Natural killer cell (primary cell): ENCODE data around the gene CSTF1. TPM values are rescaled to one million over a fixed set of nuclear protein-coding genes. Genes with fewer than 3 reads are reported as not detected.

Experiments used
- ATAC-seq, 3 donors: fragments of 150-1000 bp in 2 of 3; fragments of 200-7000 bp in 1 of 3; cut with Tn5 transposase; 1 replicate in 1 of 3; 2 replicates in 2 of 3; pipeline ENCODE4 v1.10.0; 2021; ENCODE audit warnings: mild to moderate bottlenecking in 2 of 3, moderate library complexity in 2 of 3
- DNase-seq, 2 donors: peaks; one replicate each; pipeline versions ENCODE4 v3.0.0 to v3.0.0-alpha.2; 2013 to 2021; ENCODE audit warnings: mixed read lengths in 1 of 2
- H3K27ac ChIP-seq: one replicate; pipeline ENCODE4 v1.5.1; 2013; ENCODE audit warnings: mild to moderate bottlenecking, low read length
- H3K27me3 ChIP-seq: one replicate; pipeline ENCODE4 v1.6.1; 2013; ENCODE audit warnings: low read length; ENCODE audit not compliant: control insufficient read depth, insufficient read depth
- H3K36me3 ChIP-seq: one replicate; pipeline ENCODE4 v1.6.1; 2013; ENCODE audit warnings: low read length; ENCODE audit not compliant: control insufficient read depth, insufficient read depth
- H3K4me1 ChIP-seq: one replicate; pipeline ENCODE4 v1.6.1; 2013; ENCODE audit warnings: low read length; ENCODE audit not compliant: control insufficient read depth, insufficient read depth
- H3K4me3 ChIP-seq: one replicate; pipeline ENCODE4 v1.5.1; 2013; ENCODE audit warnings: low read length
- H3K9me3 ChIP-seq: one replicate; pipeline ENCODE4 v1.6.1; 2013; ENCODE audit warnings: low read length; ENCODE audit not compliant: control insufficient read depth, insufficient read depth
- H3K27ac Mint-ChIP-seq, 2 donors: one replicate each; pipeline ENCODE4 v1.8.0; 2022; ENCODE audit warnings: mild to moderate bottlenecking in 2 of 2, mixed read lengths in 2 of 2, moderate library complexity in 1 of 2
- H3K27me3 Mint-ChIP-seq, 2 donors: one replicate each; pipeline ENCODE4 v1.8.0; 2022; ENCODE audit warnings: low read depth in 2 of 2, mixed read lengths in 2 of 2
- H3K36me3 Mint-ChIP-seq: one replicate; pipeline ENCODE4 v1.8.0; 2022; ENCODE audit warnings: mixed read lengths
- H3K4me1 Mint-ChIP-seq, 2 donors: one replicate each; pipeline ENCODE4 v1.8.0; 2022; ENCODE audit warnings: mixed read lengths in 2 of 2
- H3K4me3 Mint-ChIP-seq: one replicate; pipeline ENCODE4 v1.8.0; 2022; ENCODE audit warnings: mild to moderate bottlenecking, moderate library complexity, mixed read lengths
- H3K9me3 Mint-ChIP-seq, 2 donors: one replicate each; pipeline ENCODE4 v1.8.0; 2022; ENCODE audit warnings: mixed read lengths in 2 of 2
- WGBS: methylation state at CpG from one replicate; pipeline ENCODE4 v1.1.7; 2013; ENCODE audit warnings: missing lambda C conversion rate; ENCODE audit not compliant: insufficient coverage; 5-methylcytosine and 5-hydroxymethylcytosine counted together
- intact Hi-C: fragments of 100-400 bp; cut with micrococcal nuclease; formaldehyde crosslinking; loops from one replicate; pipeline ENCODE4 v1.14.2; 2022
- total RNA-seq, 4 donors: library from RNA; stranded (reverse); fragments of 120-200 nt in 1 of 4; gene quantifications; one replicate each; pipeline versions ENCODE4 v1.2.3 to v1.2.4, GENCODE V29; 2013 to 2022
- TF ChIP-seq, protein P1 (sequence below): fragments of 200-600 bp; IDR thresholded peaks from one replicate; pipeline ENCODE4 v1.8.0; 2022; ENCODE audit warnings: antibody characterized with exemption

The CSTF1 gene
- total RNA-seq, 3 donors from 2014 or later (not counting 1 experiment from before 2014, with no cell fraction given): 15.8 to 24.3 (median 18.5) TPM

DNA sequence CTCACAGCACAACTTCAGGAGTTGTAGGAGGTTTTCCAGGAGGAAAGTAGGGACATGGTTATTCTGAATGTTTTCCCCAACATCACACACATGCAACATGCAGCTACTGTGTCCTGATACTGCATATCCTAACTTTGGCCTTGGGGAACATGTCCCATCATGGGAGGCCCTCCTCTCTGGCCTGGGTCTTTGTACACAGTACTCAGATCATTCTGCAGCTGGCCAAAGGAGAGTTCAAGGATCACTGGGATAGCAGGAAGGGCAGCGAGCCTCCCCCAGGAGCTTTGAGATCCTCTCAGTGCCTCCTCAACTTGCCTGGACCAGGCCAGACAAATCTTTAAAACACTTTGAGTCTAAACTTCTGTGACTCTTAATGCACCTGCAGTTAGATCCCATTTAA, 32.5 kb downstream of the CSTF1 start:
- Mint-ChIP-seq H3K9me3 (no peaks in the 10 kb centered on the region), H3K27ac (no peak overlapping the region), H3K4me3 (no peak overlapping the region), H3K27me3 (no peaks in the 10 kb centered on the region), H3K4me1 (peaks cover 43 to 54% of the 10 kb centered on the region in 2 donors), H3K36me3 (no peaks in the 10 kb centered on the region)
- H3K27me3 ChIP-seq: no peaks in the 10 kb centered on the region
- WGBS: 100% methylated on average over 1 of the region's 1 CpG
- H3K36me3 ChIP-seq: no peaks in the 10 kb centered on the region
- H3K27ac ChIP-seq: no peak overlapping the region
- intact Hi-C loops: no loop called here
- H3K4me1 ChIP-seq: peaks cover 31% of the 10 kb centered on the region
- H3K4me3 ChIP-seq: no peak overlapping the region
- DNase-seq (no peak), ATAC-seq (no peak)
- no peaks in the 10 kb centered on the region for H3K9me3 ChIP-seq
- TF ChIP-seq, protein P1, sequence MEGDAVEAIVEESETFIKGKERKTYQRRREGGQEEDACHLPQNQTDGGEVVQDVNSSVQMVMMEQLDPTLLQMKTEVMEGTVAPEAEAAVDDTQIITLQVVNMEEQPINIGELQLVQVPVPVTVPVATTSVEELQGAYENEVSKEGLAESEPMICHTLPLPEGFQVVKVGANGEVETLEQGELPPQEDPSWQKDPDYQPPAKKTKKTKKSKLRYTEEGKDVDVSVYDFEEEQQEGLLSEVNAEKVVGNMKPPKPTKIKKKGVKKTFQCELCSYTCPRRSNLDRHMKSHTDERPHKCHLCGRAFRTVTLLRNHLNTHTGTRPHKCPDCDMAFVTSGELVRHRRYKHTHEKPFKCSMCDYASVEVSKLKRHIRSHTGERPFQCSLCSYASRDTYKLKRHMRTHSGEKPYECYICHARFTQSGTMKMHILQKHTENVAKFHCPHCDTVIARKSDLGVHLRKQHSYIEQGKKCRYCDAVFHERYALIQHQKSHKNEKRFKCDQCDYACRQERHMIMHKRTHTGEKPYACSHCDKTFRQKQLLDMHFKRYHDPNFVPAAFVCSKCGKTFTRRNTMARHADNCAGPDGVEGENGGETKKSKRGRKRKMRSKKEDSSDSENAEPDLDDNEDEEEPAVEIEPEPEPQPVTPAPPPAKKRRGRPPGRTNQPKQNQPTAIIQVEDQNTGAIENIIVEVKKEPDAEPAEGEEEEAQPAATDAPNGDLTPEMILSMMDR: no peak

DNA sequence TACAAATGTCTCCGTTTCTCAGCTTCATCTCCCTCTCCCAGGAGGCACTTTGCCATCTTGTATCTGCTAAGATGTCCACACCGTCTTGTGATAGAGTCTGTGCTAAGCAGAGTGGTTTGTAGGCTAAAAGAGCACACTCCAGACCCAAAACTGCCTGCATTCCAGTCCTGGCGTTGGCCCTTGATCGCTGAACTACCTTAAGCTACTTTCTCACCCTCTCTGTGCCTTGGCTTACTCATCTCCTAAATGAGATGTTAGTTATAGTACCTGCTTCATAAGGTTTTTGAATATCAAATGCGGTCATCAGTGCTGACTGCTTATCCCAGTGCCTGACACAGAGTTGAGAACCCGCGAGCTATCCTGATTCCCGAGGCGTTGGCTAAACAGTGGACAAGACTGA, 33.6 kb downstream of the CSTF1 start:
- intact Hi-C loops: no loop called here
- H3K27ac Mint-ChIP-seq: no peak overlapping the region
- TF ChIP-seq, protein P1: no peak
- Histone ChIP-seq H3K4me3 (no peak overlapping the region), H3K4me1 (peaks cover 32% of the 10 kb centered on the region), H3K36me3 (no peaks in the 10 kb centered on the region), H3K27ac (no peak overlapping the region), H3K9me3 (no peaks in the 10 kb centered on the region), H3K27me3 (no peaks in the 10 kb centered on the region)
- H3K36me3 Mint-ChIP-seq: no peaks in the 10 kb centered on the region
- H3K4me3 Mint-ChIP-seq: no peak overlapping the region
- ATAC-seq (no peak), DNase-seq (no peak)
- WGBS: 97% methylated on average over 9 of the region's 9 CpGs
- no peaks in the 10 kb centered on the region for H3K9me3 Mint-ChIP-seq
- peaks cover 52 to 58% of the 10 kb centered on the region in 2 donors for H3K4me1 Mint-ChIP-seq
- no peaks in the 10 kb centered on the region for H3K27me3 Mint-ChIP-seq

DNA sequence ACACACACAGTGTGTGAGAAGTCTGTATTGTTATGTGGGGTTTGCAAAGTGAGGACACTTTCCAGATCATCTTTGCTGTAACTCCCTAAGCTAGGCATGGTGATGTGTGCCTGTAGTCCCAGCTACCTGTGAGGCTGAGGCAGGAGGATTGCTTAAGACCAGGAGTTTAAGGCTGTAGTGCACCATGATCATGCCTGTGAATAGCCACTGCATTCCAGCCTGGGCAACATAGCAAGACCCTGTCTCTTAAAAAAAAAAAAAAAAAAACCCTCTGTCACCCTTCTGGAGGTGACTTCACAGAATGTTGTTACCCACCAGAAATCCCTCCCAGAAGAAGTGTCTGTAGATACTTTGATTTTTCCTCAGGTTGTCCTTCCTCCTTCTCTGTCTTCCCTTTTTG, 34.5 kb downstream of the CSTF1 start:
- Histone ChIP-seq H3K4me1 (peaks cover 26% of the 10 kb centered on the region), H3K36me3 (no peaks in the 10 kb centered on the region), H3K27me3 (no peaks in the 10 kb centered on the region), H3K9me3 (no peaks in the 10 kb centered on the region), H3K4me3 (no peak overlapping the region), H3K27ac (no peak overlapping the region)
- peaks cover 43 to 49% of the 10 kb centered on the region in 2 donors for H3K4me1 Mint-ChIP-seq
- no peaks in the 10 kb centered on the region for H3K36me3 Mint-ChIP-seq
- ATAC-seq (no peak), DNase-seq (no peak)
- TF ChIP-seq, protein P1: no peak
- intact Hi-C loops: no loop called here
- H3K27me3 Mint-ChIP-seq: no peaks in the 10 kb centered on the region
- H3K27ac Mint-ChIP-seq: peak overlapping the region in 1 of 2 donors; percentile 85
- no peak overlapping the region for H3K4me3 Mint-ChIP-seq
- no peaks in the 10 kb centered on the region for H3K9me3 Mint-ChIP-seq

DNA sequence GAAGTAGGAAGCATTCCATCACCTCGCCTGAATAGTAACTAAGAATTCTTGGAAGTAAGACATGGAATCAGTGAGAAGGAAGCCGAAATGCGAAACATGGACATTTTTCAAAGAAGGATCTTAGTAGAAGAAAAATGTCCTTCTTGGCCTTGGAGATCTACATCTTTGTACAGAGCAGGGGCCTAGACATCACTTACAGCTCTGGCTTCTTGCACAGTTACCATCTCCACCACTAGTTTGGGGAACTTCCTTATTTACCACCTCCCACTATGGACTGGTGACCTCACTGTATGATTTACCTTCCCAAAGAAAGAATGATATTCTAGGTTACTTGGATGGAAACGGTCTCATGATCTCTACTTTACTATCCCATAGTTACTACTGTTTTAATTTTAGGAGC, 35.4 kb downstream of the CSTF1 start:
- Mint-ChIP-seq H3K4me3 (peak overlapping the region; percentile 33), H3K9me3 (no peaks in the 10 kb centered on the region), H3K27ac (peak overlapping the region; percentile 50 to 85), H3K27me3 (no peaks in the 10 kb centered on the region), H3K36me3 (no peaks in the 10 kb centered on the region), H3K4me1 (peaks cover 39 to 47% of the 10 kb centered on the region in 2 donors)
- Histone ChIP-seq H3K9me3 (no peaks in the 10 kb centered on the region), H3K36me3 (no peaks in the 10 kb centered on the region), H3K27ac (no peak overlapping the region), H3K4me3 (no peak overlapping the region), H3K4me1 (peaks cover 24% of the 10 kb centered on the region), H3K27me3 (no peaks in the 10 kb centered on the region)
- DNase-seq: no peak
- 93% methylated on average over 3 of the region's 4 CpGs for WGBS
- no peak for ATAC-seq
- intact Hi-C loops: no loop called here
- TF ChIP-seq, protein P1: no peak
